ENCODE measurements around the gene AP3S1. TPM values are rescaled to one million over a fixed set of nuclear protein-coding genes. Genes with fewer than 3 reads are reported as not detected.
A peak's percentile ranks its signal among the peaks of the same experiment; 100 is the strongest.

Gene AP3S1
- total RNA-seq, 4 donors from 2014 or later, result 59.2 to 207 (median 149) TPM

DNA sequence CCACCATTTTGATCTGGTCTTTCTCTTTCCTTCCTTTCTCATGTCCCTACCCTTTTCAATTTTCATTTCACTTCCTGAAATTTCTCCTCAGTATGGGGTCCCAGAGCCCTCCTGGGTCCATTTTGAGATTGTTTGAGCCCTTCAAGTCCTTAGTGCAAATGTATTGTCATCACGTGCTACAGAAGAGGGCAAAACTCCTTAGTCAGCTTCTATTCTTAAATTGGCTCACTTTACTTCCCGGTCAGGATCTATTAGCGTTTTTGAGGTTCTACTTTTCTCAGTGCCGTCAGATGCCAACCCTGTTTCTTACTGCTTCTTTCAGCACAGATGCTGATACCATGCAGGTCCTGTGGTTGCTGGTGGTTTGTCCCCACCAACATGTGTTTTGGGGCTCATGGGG, 6.3 kb upstream of the AP3S1 start:
- intact Hi-C loops (cut with DNase I), result no loop called here
- Histone ChIP-seq H3K27me3 (no peaks in the 10 kb centered on the region), H3K4me3 (replicated peaks in 1 of 3) (no peak overlapping the region), H3K9me3 (no peaks in the 10 kb centered on the region), H3K27ac (no peak overlapping the region), H3K4me1 (peaks cover 16% of the 10 kb centered on the region in 2 donors), H3K36me3 (peaks cover 15 to 34% of the 10 kb centered on the region in 2 donors)
- TF ChIP-seq POLR2A (IDR thresholded peaks at IDR 0.05), result no peak
- TF ChIP-seq, protein P1, sequence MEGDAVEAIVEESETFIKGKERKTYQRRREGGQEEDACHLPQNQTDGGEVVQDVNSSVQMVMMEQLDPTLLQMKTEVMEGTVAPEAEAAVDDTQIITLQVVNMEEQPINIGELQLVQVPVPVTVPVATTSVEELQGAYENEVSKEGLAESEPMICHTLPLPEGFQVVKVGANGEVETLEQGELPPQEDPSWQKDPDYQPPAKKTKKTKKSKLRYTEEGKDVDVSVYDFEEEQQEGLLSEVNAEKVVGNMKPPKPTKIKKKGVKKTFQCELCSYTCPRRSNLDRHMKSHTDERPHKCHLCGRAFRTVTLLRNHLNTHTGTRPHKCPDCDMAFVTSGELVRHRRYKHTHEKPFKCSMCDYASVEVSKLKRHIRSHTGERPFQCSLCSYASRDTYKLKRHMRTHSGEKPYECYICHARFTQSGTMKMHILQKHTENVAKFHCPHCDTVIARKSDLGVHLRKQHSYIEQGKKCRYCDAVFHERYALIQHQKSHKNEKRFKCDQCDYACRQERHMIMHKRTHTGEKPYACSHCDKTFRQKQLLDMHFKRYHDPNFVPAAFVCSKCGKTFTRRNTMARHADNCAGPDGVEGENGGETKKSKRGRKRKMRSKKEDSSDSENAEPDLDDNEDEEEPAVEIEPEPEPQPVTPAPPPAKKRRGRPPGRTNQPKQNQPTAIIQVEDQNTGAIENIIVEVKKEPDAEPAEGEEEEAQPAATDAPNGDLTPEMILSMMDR (IDR thresholded peaks at IDR 0.05), result no peak
- 93% methylated on average over 4 of the region's 4 CpGs for WGBS, 2 donors
- no peak for DNase-seq

DNA sequence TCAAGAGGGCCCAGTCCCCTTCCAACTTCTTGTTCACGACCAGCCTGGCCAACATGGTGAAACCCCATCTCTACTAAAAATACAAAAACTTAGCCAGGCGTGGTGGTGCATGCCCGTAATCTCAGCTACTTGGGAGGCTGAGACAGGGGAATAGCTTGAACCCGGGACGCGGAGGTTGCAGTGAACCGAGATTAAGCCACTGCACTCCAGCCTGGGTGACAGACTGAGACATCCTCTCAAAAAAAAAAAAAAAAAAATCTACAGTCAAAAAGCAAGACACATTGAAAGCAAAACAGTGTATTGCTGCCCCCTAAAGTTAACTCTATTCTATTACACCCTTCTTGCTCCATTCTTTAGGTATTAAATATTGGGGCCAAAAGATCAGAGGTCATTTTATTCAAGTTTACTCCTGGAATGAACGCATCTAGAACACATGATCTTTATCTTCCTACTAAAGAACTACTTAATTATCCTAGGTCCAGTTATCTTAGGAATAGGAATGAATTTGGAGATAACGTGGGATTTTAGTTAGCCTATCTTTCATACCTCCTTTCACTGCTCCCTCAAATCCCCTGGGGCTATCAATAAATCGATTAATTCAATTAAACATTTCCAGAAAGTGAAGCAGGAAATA, 2.7 kb upstream of the AP3S1 start:
- peak in 1 of 2 donors; percentile 3 for DNase-seq
- Histone ChIP-seq H3K4me1 (peaks cover 22 to 27% of the 10 kb centered on the region in 2 donors), H3K4me3 (replicated peaks in 1 of 3) (no peak overlapping the region), H3K27me3 (no peaks in the 10 kb centered on the region), H3K27ac (no peak overlapping the region), H3K9me3 (no peaks in the 10 kb centered on the region), H3K36me3 (peaks cover 11 to 26% of the 10 kb centered on the region in 2 donors)
- TF ChIP-seq, protein P1 (IDR thresholded peaks at IDR 0.05), result peak in 5 of 6 experiments; percentile 8 to 56 (median 47)
- no peak for TF ChIP-seq POLR2A (IDR thresholded peaks at IDR 0.05)
- intact Hi-C loops (cut with DNase I), result no loop called here
- 40 to 46% methylated on average over 10 of the region's 10 CpGs for WGBS, 2 donors

DNA sequence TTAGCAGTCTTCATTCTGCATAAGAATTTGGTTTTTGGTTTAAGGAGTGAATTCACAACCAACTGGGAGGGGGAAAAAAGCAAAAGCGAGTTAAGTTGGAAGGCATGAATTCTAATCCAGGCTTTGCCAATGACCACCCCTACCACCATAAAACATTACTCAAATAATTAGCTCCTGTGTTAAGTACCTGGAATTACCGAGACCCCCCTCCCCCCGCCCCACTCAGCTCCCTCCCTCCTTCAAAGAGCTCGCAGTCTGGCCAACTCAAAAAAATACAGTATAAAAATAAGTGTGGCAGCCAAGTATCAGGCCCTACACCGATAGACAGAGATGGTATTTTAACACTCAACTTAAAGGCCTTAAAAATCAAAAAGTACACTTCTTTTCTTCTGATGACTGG, 862 bp upstream of the AP3S1 start:
- Histone ChIP-seq H3K27me3 (no peaks in the 10 kb centered on the region), H3K36me3 (peaks cover 8 to 12% of the 10 kb centered on the region in 2 donors), H3K4me3 (replicated peaks in 1 of 3) (peak overlapping the region; percentile 52 to 73 (median 54)), H3K9me3 (no peaks in the 10 kb centered on the region), H3K4me1 (peaks cover 27 to 28% of the 10 kb centered on the region in 2 donors), H3K27ac (peak overlapping the region; percentile 66 to 94 (median 87))
- TF ChIP-seq POLR2A (IDR thresholded peaks at IDR 0.05), result no peak
- TF ChIP-seq, protein P1 (IDR thresholded peaks at IDR 0.05), result no peak
- 0 to 1% methylated on average over 5 of the region's 5 CpGs for WGBS, 2 donors
- intact Hi-C loops (cut with DNase I), result no loop called here
- no peak for DNase-seq

DNA sequence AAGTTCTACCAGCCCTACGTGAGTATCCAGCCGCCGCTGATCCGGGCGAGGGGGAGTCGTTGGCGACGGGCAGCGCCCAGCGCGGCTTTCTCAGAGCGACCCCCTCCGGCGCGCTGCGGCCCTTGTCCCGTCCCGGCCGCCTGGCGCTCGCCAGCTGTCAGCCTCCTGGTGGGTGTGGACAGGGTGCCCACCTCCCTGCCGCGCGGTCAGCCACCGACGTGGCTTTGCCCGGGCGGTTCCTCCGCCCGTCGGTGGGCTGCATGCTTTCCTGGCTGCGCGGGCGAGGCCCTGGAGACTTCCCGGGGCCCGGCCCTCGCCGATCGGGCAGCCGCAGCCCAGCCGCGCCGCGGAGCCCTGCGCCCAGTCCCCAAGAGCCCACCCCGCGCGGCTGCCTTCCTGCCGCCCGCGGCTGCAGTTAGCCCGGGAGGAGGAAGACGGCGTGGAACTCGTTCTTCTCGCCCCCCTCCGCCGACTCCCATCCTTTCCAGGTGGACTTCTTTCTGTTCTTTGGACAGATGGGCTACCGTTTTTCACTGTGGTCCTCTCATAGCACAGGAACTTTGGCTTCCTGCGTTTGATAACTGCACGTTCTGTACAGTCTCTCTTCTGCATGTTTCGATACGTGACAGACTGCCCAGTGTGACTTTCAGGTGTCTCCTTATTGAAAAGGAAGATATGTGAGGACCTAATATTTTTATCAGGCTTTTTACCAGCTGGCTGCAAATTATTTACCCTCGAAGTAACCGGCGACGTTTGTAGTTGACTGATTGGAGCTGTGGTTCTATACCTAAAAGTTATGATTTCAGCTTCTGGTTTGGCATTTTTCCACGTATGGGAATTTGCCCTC, 577 bp downstream of the AP3S1 start:
- DNase-seq, result peak; percentile 72 to 75
- Histone ChIP-seq H3K4me1 (peaks cover 27 to 28% of the 10 kb centered on the region in 2 donors), H3K27me3 (no peaks in the 10 kb centered on the region), H3K4me3 (replicated peaks in 1 of 3) (peak overlapping the region; percentile 52 to 73 (median 54)), H3K9me3 (no peaks in the 10 kb centered on the region), H3K36me3 (peaks cover 1 to 2% of the 10 kb centered on the region in 2 donors), H3K27ac (peak overlapping the region; percentile 66 to 94 (median 87))
- TF ChIP-seq, protein P1 (IDR thresholded peaks at IDR 0.05), result peak in 2 of 6 experiments; percentile 28 to 37
- no peak for TF ChIP-seq POLR2A (IDR thresholded peaks at IDR 0.05)
- 1% methylated on average over 14 to 27 of the region's 68 CpGs for WGBS, 2 donors
- intact Hi-C loops (cut with DNase I), result no loop called here

DNA sequence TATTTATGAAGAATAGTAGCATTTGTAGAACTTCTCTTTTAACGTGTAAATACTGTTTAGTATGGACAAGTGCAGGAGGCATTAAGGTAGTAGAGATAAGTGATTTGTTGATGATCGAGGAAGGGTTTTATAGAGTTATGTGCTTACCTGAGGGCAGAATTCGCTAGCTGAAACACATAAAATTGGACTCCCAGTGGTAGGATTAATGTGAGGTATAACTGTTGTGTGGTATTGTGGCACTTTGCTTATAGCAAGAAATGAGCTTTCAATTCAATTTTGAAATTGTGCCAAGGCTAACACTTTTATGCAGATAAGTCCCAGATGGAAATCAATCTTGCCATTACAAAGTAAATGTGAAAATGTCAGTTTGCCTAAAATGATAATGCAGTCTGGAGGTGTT, 1.2 kb downstream of the AP3S1 start:
- Histone ChIP-seq H3K27ac (no peak overlapping the region), H3K36me3 (no peaks in the 10 kb centered on the region), H3K9me3 (no peaks in the 10 kb centered on the region), H3K4me1 (peaks cover 27 to 28% of the 10 kb centered on the region in 2 donors), H3K27me3 (no peaks in the 10 kb centered on the region), H3K4me3 (replicated peaks in 1 of 3) (peak overlapping the region in 2 of 3 donors; percentile 52 to 73)
- TF ChIP-seq, protein P1 (IDR thresholded peaks at IDR 0.05), result no peak
- no peak for TF ChIP-seq POLR2A (IDR thresholded peaks at IDR 0.05)
- 23 to 34% methylated on average over 3 of the region's 3 CpGs for WGBS, 2 donors
- DNase-seq, result no peak
- intact Hi-C loops (cut with DNase I), result no loop called here
